ENCODE measurements around the gene PCSK6.

The PCSK6 gene

GRCh38 chr15:101489599-101490407 is at the start of gene PCSK6:
Gene PCSK6 (minus strand): TSS chr15:101489707. CDS start chr15:101489670, 37 bp downstream.
- no peaks in the 10 kb centered on the region for H3K9me2 ChIP-seq (replicated peaks; ENCODE audit: control insufficient read depth, low read length)
- no peaks in the 10 kb centered on the region for H3K27me3 ChIP-seq (ENCODE audit: control insufficient read depth, low read length)
- no peak within 1 kb of the TSS for H3K27ac ChIP-seq (ENCODE audit: low read depth, low read length)
- no peaks in the 10 kb centered on the region for H4K20me1 ChIP-seq (ENCODE audit: control insufficient read depth, insufficient read depth, low read depth, low read length)
- H3K4me3 ChIP-seq (ENCODE audit: low read length) = no peak within 1 kb of the TSS
- no peak within 1 kb of the TSS for H3K4me2 ChIP-seq (ENCODE audit: low read length)
- no peaks in the 10 kb centered on the region for H3K79me2 ChIP-seq (ENCODE audit: control insufficient read depth, low read length)
- H3K36me3 ChIP-seq (ENCODE audit: control insufficient read depth, low read length) = no peaks in the 10 kb centered on the region
- TF ChIP-seq EZH2phosphoT487 (IDR thresholded peaks at IDR 0.05; ENCODE audit: borderline replicate concordance, low read length) = no peak
- TF ChIP-seq, protein P1, sequence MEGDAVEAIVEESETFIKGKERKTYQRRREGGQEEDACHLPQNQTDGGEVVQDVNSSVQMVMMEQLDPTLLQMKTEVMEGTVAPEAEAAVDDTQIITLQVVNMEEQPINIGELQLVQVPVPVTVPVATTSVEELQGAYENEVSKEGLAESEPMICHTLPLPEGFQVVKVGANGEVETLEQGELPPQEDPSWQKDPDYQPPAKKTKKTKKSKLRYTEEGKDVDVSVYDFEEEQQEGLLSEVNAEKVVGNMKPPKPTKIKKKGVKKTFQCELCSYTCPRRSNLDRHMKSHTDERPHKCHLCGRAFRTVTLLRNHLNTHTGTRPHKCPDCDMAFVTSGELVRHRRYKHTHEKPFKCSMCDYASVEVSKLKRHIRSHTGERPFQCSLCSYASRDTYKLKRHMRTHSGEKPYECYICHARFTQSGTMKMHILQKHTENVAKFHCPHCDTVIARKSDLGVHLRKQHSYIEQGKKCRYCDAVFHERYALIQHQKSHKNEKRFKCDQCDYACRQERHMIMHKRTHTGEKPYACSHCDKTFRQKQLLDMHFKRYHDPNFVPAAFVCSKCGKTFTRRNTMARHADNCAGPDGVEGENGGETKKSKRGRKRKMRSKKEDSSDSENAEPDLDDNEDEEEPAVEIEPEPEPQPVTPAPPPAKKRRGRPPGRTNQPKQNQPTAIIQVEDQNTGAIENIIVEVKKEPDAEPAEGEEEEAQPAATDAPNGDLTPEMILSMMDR (IDR thresholded peaks at IDR 0.05; ENCODE audit: low read depth, low read length, poor library complexity, severe bottlenecking) = no peak
- H3F3A ChIP-seq (ENCODE audit: control insufficient read depth, insufficient read depth) = no peaks in the 10 kb centered on the region
- peaks cover 6% of the 10 kb centered on the region; the same call in 1 of the 2 replicates for H3K9me3 ChIP-seq (ENCODE audit: control insufficient read depth, insufficient read depth, low read length)
- no peaks in the 10 kb centered on the region for H3K4me1 ChIP-seq (ENCODE audit: control insufficient read depth, low read length)

GRCh38 chr15:101538996-101539395 is 49.5 kb upstream of the PCSK6 start:
- no peaks in the 10 kb centered on the region for H3K79me2 ChIP-seq (ENCODE audit: control insufficient read depth, low read length)
- no peak overlapping the region for H3K4me2 ChIP-seq (ENCODE audit: low read length)
- H3F3A ChIP-seq (ENCODE audit: control insufficient read depth, insufficient read depth) = no peaks in the 10 kb centered on the region
- H3K36me3 ChIP-seq (ENCODE audit: control insufficient read depth, low read length) = no peaks in the 10 kb centered on the region
- TF ChIP-seq, protein P1 (IDR thresholded peaks at IDR 0.05; ENCODE audit: low read depth, low read length, poor library complexity, severe bottlenecking) = no peak
- no peak for TF ChIP-seq EZH2phosphoT487 (IDR thresholded peaks at IDR 0.05; ENCODE audit: borderline replicate concordance, low read length)
- no peaks in the 10 kb centered on the region for H4K20me1 ChIP-seq (ENCODE audit: control insufficient read depth, insufficient read depth, low read depth, low read length)
- no peaks in the 10 kb centered on the region for H3K9me3 ChIP-seq (ENCODE audit: control insufficient read depth, insufficient read depth, low read length)
- no peak overlapping the region for H3K4me3 ChIP-seq (ENCODE audit: low read length)
- no peaks in the 10 kb centered on the region for H3K9me2 ChIP-seq (replicated peaks; ENCODE audit: control insufficient read depth, low read length)
- H3K4me1 ChIP-seq (ENCODE audit: control insufficient read depth, low read length) = no peaks in the 10 kb centered on the region
- H3K27me3 ChIP-seq (ENCODE audit: control insufficient read depth, low read length) = no peaks in the 10 kb centered on the region; the same call in 1 of the 2 replicates
- H3K27ac ChIP-seq (ENCODE audit: low read depth, low read length) = no peak overlapping the region

- Histone ChIP-seq H3K4me2 (ENCODE audit: low read length) (no peak overlapping the region), H3K27ac (ENCODE audit: low read depth, low read length) (no peak overlapping the region), H3K9me3 (ENCODE audit: control insufficient read depth, insufficient read depth, low read length) (no peaks in the 10 kb centered on the region), H3K36me3 (ENCODE audit: control insufficient read depth, low read length) (no peaks in the 10 kb centered on the region), H4K20me1 (ENCODE audit: control insufficient read depth, insufficient read depth, low read depth, low read length) (no peaks in the 10 kb centered on the region), H3K4me3 (ENCODE audit: low read length) (no peak overlapping the region), H3K27me3 (ENCODE audit: control insufficient read depth, low read length) (no peaks in the 10 kb centered on the region; the same call in 1 of the 2 replicates), H3K4me1 (ENCODE audit: control insufficient read depth, low read length) (no peaks in the 10 kb centered on the region), H3F3A (ENCODE audit: control insufficient read depth, insufficient read depth) (no peaks in the 10 kb centered on the region), H3K9me2 (replicated peaks; ENCODE audit: control insufficient read depth, low read length) (no peaks in the 10 kb centered on the region), H3K79me2 (ENCODE audit: control insufficient read depth, low read length) (no peaks in the 10 kb centered on the region)
- TF ChIP-seq, protein P1 (IDR thresholded peaks at IDR 0.05; ENCODE audit: low read depth, low read length, poor library complexity, severe bottlenecking) = no peak
Observed at GRCh38 chr15:101538177-101538576, 48.7 kb upstream of the PCSK6 start.
